HepG2 (cell line): ENCODE results near the gene TUBB. TPM values are rescaled to one million over a fixed set of nuclear protein-coding genes. Genes with fewer than 3 reads are reported as not detected.

Experiments
- ATAC-seq: fragments of 200-7000 bp; cut with Tn5 transposase; 3 replicates; pipeline ENCODE4 v1.9.1; 2020; ENCODE audit warnings: mild to moderate bottlenecking, moderate library complexity
- BruUV-seq: library from RNA; stranded (reverse); fragments of 400-500 nt; replicated peaks from 2 replicates; lab custom pipeline; 2021; lab: Mats Ljungman, UMichigan
- CTCF ChIA-PET: fragments of 300-600 bp; formaldehyde crosslinking; extraction: SDS; loops from one replicate; lab custom pipeline; 2021; ENCODE audit warnings: low total read pairs, inconsistent platforms, low intra/inter-chr PET ratio; lab: Yijun Ruan, JAX
- POLR2A ChIA-PET: fragments of 350-600 bp; sonication (Branson Sonifier 250); formaldehyde crosslinking; loops from one replicate; lab custom pipeline; 2020; ENCODE audit warnings: antibody characterized with exemption, inconsistent platforms; lab: Yijun Ruan, JAX
- DNase-seq: peaks from one replicate; pipeline ENCODE4 v3.0.0-alpha.2; 2015; ENCODE audit warnings: low spot score
- FAIRE-seq: peaks from 3 replicates; lab custom pipeline; 2011; peaks lifted over from hg19 to GRCh38; lab: Jason Lieb, UNC
- H2AFZ ChIP-seq: one replicate; pipeline ENCODE4 v1.6.1; 2011; ENCODE audit warnings: low read length, inconsistent platforms
- H3K27ac ChIP-seq: fragments of 300-600 bp; 3 replicates; pipeline ENCODE4 v1.8.0; 2011; ENCODE audit warnings: mixed run types, mild to moderate bottlenecking, mixed read lengths, low read length, inconsistent platforms; ENCODE audit not compliant: insufficient read depth; ENCODE audit errors: extremely low read length
- H3K27me3 ChIP-seq, 2 experiments: fragments of 200-600 bp in 1 of 2; 2 replicates in 1 of 2; 3 replicates in 1 of 2; pipeline versions ENCODE4 v1.6.0 to v1.8.0; 2011; ENCODE audit warnings: low read length in 2 of 2, mild to moderate bottlenecking in 2 of 2, moderate library complexity in 2 of 2, inconsistent platforms in 1 of 2; ENCODE audit not compliant: insufficient read depth in 2 of 2, control insufficient read depth in 1 of 2
- H3K36me3 ChIP-seq, 2 experiments: fragments of 200-600 bp in 1 of 2; replicated peaks in 1 of 2; 2 replicates in 1 of 2; 3 replicates in 1 of 2; pipeline versions ENCODE4 v1.5.1 to v1.8.0; 2011; ENCODE audit warnings: low read length in 2 of 2, inconsistent platforms in 1 of 2; ENCODE audit not compliant: insufficient read depth in 2 of 2, control insufficient read depth in 1 of 2
- H3K4me1 ChIP-seq: 2 replicates; pipeline ENCODE4 v1.5.1; 2012; ENCODE audit warnings: low read length, inconsistent platforms; ENCODE audit not compliant: insufficient read depth
- H3K4me2 ChIP-seq: 2 replicates; pipeline ENCODE4 v1.6.0; 2011; ENCODE audit warnings: low read depth, low read length, inconsistent platforms
- H3K4me3 ChIP-seq, 3 experiments: fragments of 200-600 bp in 1 of 3; sonication (generic), shearing (Covaris generic) in 1 of 3; replicated peaks in 1 of 3; 2 replicates each; pipeline ENCODE4 v1.5.1; 2011 to 2016; ENCODE audit warnings: low read length in 3 of 3, inconsistent platforms in 2 of 3, low read depth in 2 of 3, mild to moderate bottlenecking in 2 of 3, control low read depth in 1 of 3, mixed read lengths in 1 of 3; ENCODE audit not compliant: insufficient read depth in 1 of 3
- H3K79me2 ChIP-seq: one replicate; pipeline ENCODE4 v1.6.1; 2011; ENCODE audit warnings: low read length, inconsistent platforms; ENCODE audit not compliant: insufficient read depth
- H3K9ac ChIP-seq: 2 replicates; pipeline ENCODE4 v1.6.0; 2011; ENCODE audit warnings: mild to moderate bottlenecking, low read depth, low read length, inconsistent platforms; ENCODE audit not compliant: insufficient read depth
- H3K9me3 ChIP-seq: 2 replicates; pipeline ENCODE4 v1.5.1; 2012; ENCODE audit warnings: mild to moderate bottlenecking, low read length
- H4K20me1 ChIP-seq: 2 replicates; pipeline ENCODE4 v1.6.0; 2011; ENCODE audit warnings: inconsistent platforms, mild to moderate bottlenecking, low read length, moderate library complexity; ENCODE audit not compliant: insufficient read depth
- ATF6 ChIP-seq: sonication (generic); formaldehyde crosslinking; conservative IDR thresholded peaks from 2 replicates; pipeline ENCODE4 v1.4.0; 2020; ENCODE audit warnings: missing genetic modification reagents
- FOXM1 ChIP-seq: sonication (generic); formaldehyde crosslinking; IDR thresholded peaks from 2 replicates; pipeline ENCODE4 v1.5.0; 2020; ENCODE audit warnings: missing genetic modification reagents
- GMEB1 ChIP-seq: sonication (generic); formaldehyde crosslinking; IDR thresholded peaks from 2 replicates; pipeline ENCODE4 v1.5.1; 2020; ENCODE audit warnings: missing genetic modification reagents, mild to moderate bottlenecking, borderline replicate concordance
- HDAC2 ChIP-seq: sonication (generic); formaldehyde crosslinking; IDR thresholded peaks from 2 replicates; pipeline ENCODE4 v1.4.0; 2020; ENCODE audit warnings: missing genetic modification reagents
- HES4 ChIP-seq: sonication (generic); formaldehyde crosslinking; IDR thresholded peaks from 2 replicates; pipeline ENCODE4 v1.9.0; 2021; ENCODE audit warnings: mild to moderate bottlenecking, missing genetic modification reagents, borderline replicate concordance
- HNRNPH1 ChIP-seq: fragments of 200-400 bp; formaldehyde crosslinking; optimal IDR thresholded peaks from 2 replicates; pipeline ENCODE3; 2017; ENCODE audit warnings: mild to moderate bottlenecking, low read depth, low read length
- KLF12 ChIP-seq: sonication (generic); formaldehyde crosslinking; IDR thresholded peaks from 2 replicates; pipeline ENCODE4 v1.4.0; 2020; ENCODE audit warnings: missing genetic modification reagents, borderline replicate concordance
- NFYC ChIP-seq: IDR thresholded peaks from 2 replicates; pipeline ENCODE4 v1.6.1; 2016; ENCODE audit warnings: missing genetic modification reagents, missing compliant biosample characterization
- POLR2A ChIP-seq, 2 experiments: IDR thresholded peaks; 2 replicates each; pipeline ENCODE4 v1.6.1; 2011; ENCODE audit warnings: low read depth in 2 of 2, low read length in 2 of 2, mild to moderate bottlenecking in 1 of 2, moderate library complexity in 1 of 2; ENCODE audit not compliant: insufficient read depth in 1 of 2
- TARDBP ChIP-seq: sonication (generic); formaldehyde crosslinking; IDR thresholded peaks from 2 replicates; pipeline ENCODE4 v1.8.0; 2022; ENCODE audit warnings: mild to moderate bottlenecking, missing genetic modification reagents
- TCF7 ChIP-seq: sonication (generic); IDR thresholded peaks from 2 replicates; pipeline ENCODE4 v1.6.1; 2016; ENCODE audit warnings: antibody characterized with exemption, low read depth
- TEAD3 ChIP-seq: optimal IDR thresholded peaks from 2 replicates; pipeline ENCODE3; 2016; ENCODE audit warnings: borderline replicate concordance
- ZMYM3 ChIP-seq: sonication (generic); formaldehyde crosslinking; IDR thresholded peaks from 2 replicates; pipeline ENCODE4 v1.5.1; 2020; ENCODE audit warnings: mild to moderate bottlenecking, missing genetic modification reagents
- ZNF143 ChIP-seq: sonication (generic); formaldehyde crosslinking; IDR thresholded peaks from 2 replicates; pipeline ENCODE4 v1.4.0; 2020; ENCODE audit warnings: missing genetic modification reagents
- ZNF337 ChIP-seq: sonication (generic); formaldehyde crosslinking; IDR thresholded peaks from 2 replicates; pipeline ENCODE4 v1.5.1; 2020; ENCODE audit warnings: missing genetic modification reagents, low read depth, mild to moderate bottlenecking, borderline replicate concordance
- ZNF33B ChIP-seq: sonication (generic); formaldehyde crosslinking; IDR thresholded peaks from 2 replicates; pipeline ENCODE4 v1.5.1; 2020; ENCODE audit warnings: mild to moderate bottlenecking, missing genetic modification reagents
- ZNF510 ChIP-seq: sonication (generic); formaldehyde crosslinking; IDR thresholded peaks from 2 replicates; pipeline ENCODE4 v1.4.0; 2020; ENCODE audit warnings: low read depth, mild to moderate bottlenecking, missing genetic modification reagents
- ZNF709 ChIP-seq: sonication (generic); formaldehyde crosslinking; IDR thresholded peaks from 2 replicates; pipeline ENCODE4 v1.5.0; 2020; ENCODE audit warnings: mild to moderate bottlenecking, missing genetic modification reagents
- ZNF746 ChIP-seq: sonication (generic); formaldehyde crosslinking; IDR thresholded peaks from 2 replicates; pipeline ENCODE4 v1.8.0; 2022; ENCODE audit warnings: mild to moderate bottlenecking, missing genetic modification reagents
- ZNF747 ChIP-seq: sonication (generic); formaldehyde crosslinking; IDR thresholded peaks from 2 replicates; pipeline ENCODE4 v1.8.1; 2023; ENCODE audit warnings: missing genetic modification reagents, mild to moderate bottlenecking, borderline replicate concordance
- WGBS: methylation state at CpG from one replicate; pipeline ENCODE4 v1.1.6; 2017; ENCODE audit warnings: low lambda C conversion rate; 5-methylcytosine and 5-hydroxymethylcytosine counted together
- in situ Hi-C: cut with HindIII; loops from 2 replicates; pipeline ENCODE4 v1.10.0; 2017; ENCODE audit warnings: low pct_unique_long_range_greater_than_20kb; ENCODE audit not compliant: extremely low pct_ligation_motif_present
- intact Hi-C: fragments of 100-400 bp; cut with micrococcal nuclease; formaldehyde crosslinking; loops from one replicate; pipeline ENCODE4 v1.10.0; 2022; ENCODE audit not compliant: unreplicated experiment
- polyA plus RNA-seq, 8 experiments: library from polyadenylated mRNA; depleted of rRNA in 3 of 8; stranded (reverse) in 7 of 8; unstranded in 1 of 8; fragments of >200 nt; fragmentation: Illumina TruSeq in 4 of 8; extraction: Trizol in 4 of 8; gene quantifications; 2 replicates each; pipeline versions ENCODE4 v1.2.1 to v1.2.3, GENCODE V29; 2011 to 2016; ENCODE audit warnings: low read depth in 4 of 8, missing spikeins in 1 of 8, mixed read lengths in 1 of 8; ENCODE audit not compliant: insufficient read depth in 1 of 8
- total RNA-seq, 5 experiments: library from RNA; depleted of rRNA; stranded (reverse); fragments of >200 nt; fragmentation: Illumina TruSeq; extraction: Trizol; gene quantifications; 2 replicates each; pipeline ENCODE4 v1.2.3, GENCODE V29; 2016; ENCODE audit warnings: low read depth in 1 of 5
- TF ChIP-seq, protein P1 (sequence below): sonication (generic); formaldehyde crosslinking; IDR thresholded peaks from 2 replicates; pipeline ENCODE4 v1.4.0; 2020; ENCODE audit warnings: low read depth, mild to moderate bottlenecking, missing genetic modification reagents
- TF ChIP-seq, protein P2 (sequence below): sonication (generic); formaldehyde crosslinking; IDR thresholded peaks from 2 replicates; pipeline ENCODE4 v1.9.0; 2021; ENCODE audit warnings: missing genetic modification reagents, borderline replicate concordance

TUBB gene
- total and polyA plus RNA-seq, 2 of the 13 experiments (the other 11 are each of a cell fraction or from before 2014, with no cell fraction given): 911 to 1,163 TPM

- Histone ChIP-seq H3K4me3 (no peak overlapping the region), H3K36me3 (no peaks in the 10 kb centered on the region), H3K4me1 (peaks cover 91% of the 10 kb centered on the region), H4K20me1 (no peaks in the 10 kb centered on the region), H3K4me2 (0 out of 2 replicates have a peak overlapping the region, but pooled peaks have one; percentile 90), H3K27ac (peak overlapping the region; percentile 98), H3K79me2 (no peaks in the 10 kb centered on the region), H3K27me3 (no peaks in the 10 kb centered on the region), H3K9ac (no peak overlapping the region), H2AFZ (no peak overlapping the region), H3K9me3 (no peaks in the 10 kb centered on the region)
- FAIRE-seq (no peak), DNase-seq (no peak), ATAC-seq (no peak)
- WGBS: 100% methylated on average over 1 of the region's 1 CpG
- BruUV-seq: no TSS peak
- in situ Hi-C loops (no loop called here), intact Hi-C loops (loop anchor here (2.0 kb wide), 1 partner anchor 61 kb away; no protein-coding TSS in a partner anchor)
- CTCF ChIA-PET: no interaction called here
- POLR2A ChIA-PET: interaction anchor here (0.7 to 11.8 kb wide), 6 partner anchors 9 to 46 kb away, joined by 4 to 414 read pairs (median 42); partner anchors contain the start of genes FLOT1 and IER3
- TF ChIP-seq TCF7 (no peak), GMEB1 (CRISPR knock-in tag) (0 out of 2 replicates have a peak, but pooled peaks have one; percentile 29), ATF6 (CRISPR knock-in tag) (no peak), ZNF510 (no peak), ZMYM3 (CRISPR knock-in tag) (no peak), TEAD3 (no peak), ZNF747 (CRISPR knock-in tag) (no peak), NFYC (CRISPR knock-in tag) (0 out of 2 replicates have a peak, but pooled peaks have one; percentile 6), ZNF33B (CRISPR knock-in tag) (no peak), HNRNPH1 (no peak), HDAC2 (CRISPR knock-in tag) (0 out of 2 replicates have a peak, but pooled peaks have one; percentile 4), HES4 (CRISPR knock-in tag) (no peak), ZNF746 (CRISPR knock-in tag) (no peak), KLF12 (CRISPR knock-in tag) (no peak), ZNF143 (CRISPR knock-in tag) (no peak), FOXM1 (CRISPR knock-in tag) (no peak), POLR2A (IDR thresholded peaks at IDR 0.05; ENCODE audit: insufficient read depth in 1 of 2, low read depth in 2 of 2, low read length in 2 of 2) (no peak), ZNF709 (CRISPR knock-in tag) (no peak), TARDBP (CRISPR knock-in tag) (no peak), ZNF337 (no peak)
- TF ChIP-seq, protein P1, sequence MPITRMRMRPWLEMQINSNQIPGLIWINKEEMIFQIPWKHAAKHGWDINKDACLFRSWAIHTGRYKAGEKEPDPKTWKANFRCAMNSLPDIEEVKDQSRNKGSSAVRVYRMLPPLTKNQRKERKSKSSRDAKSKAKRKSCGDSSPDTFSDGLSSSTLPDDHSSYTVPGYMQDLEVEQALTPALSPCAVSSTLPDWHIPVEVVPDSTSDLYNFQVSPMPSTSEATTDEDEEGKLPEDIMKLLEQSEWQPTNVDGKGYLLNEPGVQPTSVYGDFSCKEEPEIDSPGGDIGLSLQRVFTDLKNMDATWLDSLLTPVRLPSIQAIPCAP (CRISPR knock-in tag): no peak
- TF ChIP-seq, protein P2, sequence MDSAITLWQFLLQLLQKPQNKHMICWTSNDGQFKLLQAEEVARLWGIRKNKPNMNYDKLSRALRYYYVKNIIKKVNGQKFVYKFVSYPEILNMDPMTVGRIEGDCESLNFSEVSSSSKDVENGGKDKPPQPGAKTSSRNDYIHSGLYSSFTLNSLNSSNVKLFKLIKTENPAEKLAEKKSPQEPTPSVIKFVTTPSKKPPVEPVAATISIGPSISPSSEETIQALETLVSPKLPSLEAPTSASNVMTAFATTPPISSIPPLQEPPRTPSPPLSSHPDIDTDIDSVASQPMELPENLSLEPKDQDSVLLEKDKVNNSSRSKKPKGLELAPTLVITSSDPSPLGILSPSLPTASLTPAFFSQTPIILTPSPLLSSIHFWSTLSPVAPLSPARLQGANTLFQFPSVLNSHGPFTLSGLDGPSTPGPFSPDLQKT (CRISPR knock-in tag): no peak
Measured at GRCh38 chr6:30767944-30768301, 47.8 kb downstream of the TUBB start.
